ENCODE results near the gene PDE3A. TPM values are rescaled to one million over a fixed set of nuclear protein-coding genes. Genes with fewer than 3 reads are reported as not detected.

The PDE3A gene
- total RNA-seq, 2 experiments from 2014 or later = not detected

- no peaks in the 10 kb centered on the region for H3K27me3 Mint-ChIP-seq
- no peak overlapping the region for H3K27ac Mint-ChIP-seq
- POLR2A ChIA-PET = no interaction called here
- no peak for DNase-seq
- H3K4me1 Mint-ChIP-seq (ENCODE audit: low read depth) = no peaks in the 10 kb centered on the region
- CTCF ChIA-PET = no interaction called here
- H3K36me3 Mint-ChIP-seq = no peaks in the 10 kb centered on the region
- no peak overlapping the region for H3K4me3 Mint-ChIP-seq
- intact Hi-C loops (cut with micrococcal nuclease) = no loop called here
- H3K9me3 Mint-ChIP-seq = no peaks in the 10 kb centered on the region
Observed at GRCh38 chr12:20627001-20627588, 258.8 kb downstream of the PDE3A start.

GRCh38 chr12:20628226-20628787 is 260.0 kb downstream of the PDE3A start:
- no peak overlapping the region for H3K27ac Mint-ChIP-seq
- no peaks in the 10 kb centered on the region for H3K36me3 Mint-ChIP-seq
- intact Hi-C loops (cut with micrococcal nuclease) = no loop called here
- H3K4me3 Mint-ChIP-seq = no peak overlapping the region
- no peak for DNase-seq
- no peaks in the 10 kb centered on the region for H3K9me3 Mint-ChIP-seq
- ChIA-PET CTCF (no interaction called here), POLR2A (no interaction called here)
- no peaks in the 10 kb centered on the region for H3K4me1 Mint-ChIP-seq (ENCODE audit: low read depth)
- no peaks in the 10 kb centered on the region for H3K27me3 Mint-ChIP-seq

GRCh38 chr12:20628999-20629398 is 260.7 kb downstream of the PDE3A start:
- no peaks in the 10 kb centered on the region for H3K36me3 Mint-ChIP-seq
- no peak overlapping the region for H3K4me3 Mint-ChIP-seq

GRCh38 chr12:20629414-20630156 is 261.2 kb downstream of the PDE3A start:
- no peak for DNase-seq
- ChIA-PET CTCF (no interaction called here), POLR2A (no interaction called here)
- Mint-ChIP-seq H3K4me1 (ENCODE audit: low read depth) (no peaks in the 10 kb centered on the region), H3K27ac (no peak overlapping the region), H3K27me3 (no peaks in the 10 kb centered on the region), H3K9me3 (no peaks in the 10 kb centered on the region), H3K36me3 (no peaks in the 10 kb centered on the region), H3K4me3 (no peak overlapping the region)
- intact Hi-C loops (cut with micrococcal nuclease) = no loop called here

More at GRCh38 chr12:20628999-20629398, 260.7 kb downstream of the PDE3A start:
- Mint-ChIP-seq H3K4me1 (ENCODE audit: low read depth) (no peaks in the 10 kb centered on the region), H3K9me3 (no peaks in the 10 kb centered on the region), H3K27me3 (no peaks in the 10 kb centered on the region), H3K27ac (no peak overlapping the region)
- ChIA-PET POLR2A (no interaction called here), CTCF (no interaction called here)
- intact Hi-C loops (cut with micrococcal nuclease) = no loop called here
- DNase-seq = no peak

- ChIA-PET CTCF (no interaction called here), POLR2A (no interaction called here)
- Mint-ChIP-seq H3K4me1 (ENCODE audit: low read depth) (no peaks in the 10 kb centered on the region), H3K27ac (no peak overlapping the region), H3K36me3 (no peaks in the 10 kb centered on the region), H3K4me3 (no peak overlapping the region), H3K9me3 (no peaks in the 10 kb centered on the region), H3K27me3 (no peaks in the 10 kb centered on the region)
- no peak for DNase-seq
- intact Hi-C loops (cut with micrococcal nuclease) = no loop called here
Observed at GRCh38 chr12:20631711-20632110, 263.4 kb downstream of the PDE3A start.

GRCh38 chr12:20641106-20641505 is 272.8 kb downstream of the PDE3A start:
- H3K4me3 Mint-ChIP-seq = no peak overlapping the region
- H3K27ac Mint-ChIP-seq = no peak overlapping the region
- POLR2A ChIA-PET = no interaction called here
- DNase-seq = no peak
- H3K4me1 Mint-ChIP-seq (ENCODE audit: low read depth) = no peaks in the 10 kb centered on the region
- H3K9me3 Mint-ChIP-seq = no peaks in the 10 kb centered on the region
- intact Hi-C loops (cut with micrococcal nuclease) = no loop called here
- no peaks in the 10 kb centered on the region for H3K27me3 Mint-ChIP-seq
- CTCF ChIA-PET = no interaction called here
- no peaks in the 10 kb centered on the region for H3K36me3 Mint-ChIP-seq

GRCh38 chr12:20643822-20644221 is 275.5 kb downstream of the PDE3A start:
- H3K36me3 Mint-ChIP-seq = no peaks in the 10 kb centered on the region
- no peak overlapping the region for H3K27ac Mint-ChIP-seq
- H3K27me3 Mint-ChIP-seq = no peaks in the 10 kb centered on the region
- ChIA-PET CTCF (no interaction called here), POLR2A (no interaction called here)
- intact Hi-C loops (cut with micrococcal nuclease) = no loop called here
- no peak overlapping the region for H3K4me3 Mint-ChIP-seq
- no peaks in the 10 kb centered on the region for H3K4me1 Mint-ChIP-seq (ENCODE audit: low read depth)
- no peaks in the 10 kb centered on the region for H3K9me3 Mint-ChIP-seq
- no peak for DNase-seq

GRCh38 chr12:20646239-20646827 is 278.0 kb downstream of the PDE3A start:
- Mint-ChIP-seq H3K4me1 (ENCODE audit: low read depth) (no peaks in the 10 kb centered on the region), H3K27ac (no peak overlapping the region), H3K36me3 (no peaks in the 10 kb centered on the region), H3K27me3 (no peaks in the 10 kb centered on the region), H3K4me3 (no peak overlapping the region), H3K9me3 (no peaks in the 10 kb centered on the region)
- DNase-seq = no peak
- ChIA-PET CTCF (no interaction called here), POLR2A (no interaction called here)
- intact Hi-C loops (cut with micrococcal nuclease) = loop anchor here (5.0 kb wide), 1 partner anchor 526 kb away; no protein-coding TSS in a partner anchor

- Mint-ChIP-seq H3K36me3 (no peaks in the 10 kb centered on the region), H3K9me3 (no peaks in the 10 kb centered on the region), H3K27me3 (no peaks in the 10 kb centered on the region), H3K4me3 (no peak overlapping the region), H3K27ac (no peak overlapping the region), H3K4me1 (ENCODE audit: low read depth) (no peaks in the 10 kb centered on the region)
- POLR2A ChIA-PET = no interaction called here
- CTCF ChIA-PET = interaction anchor here (0.7 kb wide), 1 partner anchor 114 kb away, joined by 5 read pairs; no protein-coding TSS in a partner anchor
- intact Hi-C loops (cut with micrococcal nuclease) = no loop called here
- no peak for DNase-seq
Observed at GRCh38 chr12:20653871-20654270, 285.5 kb downstream of the PDE3A start.

GRCh38 chr12:20656600-20656999 is 288.3 kb downstream of the PDE3A start:
- Mint-ChIP-seq H3K27me3 (no peaks in the 10 kb centered on the region), H3K4me1 (ENCODE audit: low read depth) (no peaks in the 10 kb centered on the region), H3K27ac (no peak overlapping the region), H3K36me3 (no peaks in the 10 kb centered on the region), H3K4me3 (no peak overlapping the region), H3K9me3 (peaks cover 13% of the 10 kb centered on the region)
- intact Hi-C loops (cut with micrococcal nuclease) = no loop called here
- no peak for DNase-seq
- ChIA-PET POLR2A (no interaction called here), CTCF (no interaction called here)

GRCh38 chr12:20657496-20657895 is 289.2 kb downstream of the PDE3A start:
- POLR2A ChIA-PET = no interaction called here
- H3K4me1 Mint-ChIP-seq (ENCODE audit: low read depth) = no peaks in the 10 kb centered on the region
- no peaks in the 10 kb centered on the region for H3K36me3 Mint-ChIP-seq
- no peak overlapping the region for H3K4me3 Mint-ChIP-seq
- no peaks in the 10 kb centered on the region for H3K27me3 Mint-ChIP-seq
- H3K27ac Mint-ChIP-seq = no peak overlapping the region
- DNase-seq = no peak
- H3K9me3 Mint-ChIP-seq = peaks cover 20% of the 10 kb centered on the region
- intact Hi-C loops (cut with micrococcal nuclease) = no loop called here
- CTCF ChIA-PET = no interaction called here

GRCh38 chr12:20681334-20681733 is 313.0 kb downstream of the PDE3A start:
- Mint-ChIP-seq H3K4me3 (no peak overlapping the region), H3K27ac (no peak overlapping the region), H3K27me3 (no peaks in the 10 kb centered on the region), H3K9me3 (peaks cover 9% of the 10 kb centered on the region), H3K4me1 (ENCODE audit: low read depth) (no peaks in the 10 kb centered on the region), H3K36me3 (no peaks in the 10 kb centered on the region)
- intact Hi-C loops (cut with micrococcal nuclease) = no loop called here
- ChIA-PET CTCF (no interaction called here), POLR2A (no interaction called here)
- DNase-seq = no peak

GRCh38 chr12:20695232-20695631 is 326.9 kb downstream of the PDE3A start, which contains the start of gene SLCO1C1:
Gene SLCO1C1 (plus strand): TSS chr12:20695332. CDS start chr12:20699577, 4,245 bp downstream.
- H3K27me3 Mint-ChIP-seq = no peaks in the 10 kb centered on the region
- POLR2A ChIA-PET = no interaction called here
- intact Hi-C loops (cut with micrococcal nuclease) = no loop called here
- H3K4me1 Mint-ChIP-seq (ENCODE audit: low read depth) = no peaks in the 10 kb centered on the region
- H3K27ac Mint-ChIP-seq = no peak within 1 kb of the TSS
- no peak within 1 kb of the TSS for H3K4me3 Mint-ChIP-seq
- no peaks in the 10 kb centered on the region for H3K9me3 Mint-ChIP-seq
- CTCF ChIA-PET = no interaction called here
- H3K36me3 Mint-ChIP-seq = no peaks in the 10 kb centered on the region
- no peak for DNase-seq
